NCI-H460 (cell line): ENCODE results near the gene ERRFI1. TPM values are rescaled to one million over a fixed set of nuclear protein-coding genes. Genes with fewer than 3 reads are reported as not detected.

Experiments
- DNase-seq: peaks from one replicate; pipeline ENCODE4 v3.0.0-alpha.2; 2016; ENCODE audit warnings: low read depth; ENCODE audit errors: extremely low read depth
- total RNA-seq: library from RNA; depleted of rRNA; stranded (reverse); fragments of >200 nt; shearing (Covaris generic); gene quantifications from 2 replicates; pipeline ENCODE4 v1.2.3, GENCODE V29; 2014

Gene ERRFI1
- total RNA-seq, 1 experiment from 2014 or later, result 105 TPM

DNA sequence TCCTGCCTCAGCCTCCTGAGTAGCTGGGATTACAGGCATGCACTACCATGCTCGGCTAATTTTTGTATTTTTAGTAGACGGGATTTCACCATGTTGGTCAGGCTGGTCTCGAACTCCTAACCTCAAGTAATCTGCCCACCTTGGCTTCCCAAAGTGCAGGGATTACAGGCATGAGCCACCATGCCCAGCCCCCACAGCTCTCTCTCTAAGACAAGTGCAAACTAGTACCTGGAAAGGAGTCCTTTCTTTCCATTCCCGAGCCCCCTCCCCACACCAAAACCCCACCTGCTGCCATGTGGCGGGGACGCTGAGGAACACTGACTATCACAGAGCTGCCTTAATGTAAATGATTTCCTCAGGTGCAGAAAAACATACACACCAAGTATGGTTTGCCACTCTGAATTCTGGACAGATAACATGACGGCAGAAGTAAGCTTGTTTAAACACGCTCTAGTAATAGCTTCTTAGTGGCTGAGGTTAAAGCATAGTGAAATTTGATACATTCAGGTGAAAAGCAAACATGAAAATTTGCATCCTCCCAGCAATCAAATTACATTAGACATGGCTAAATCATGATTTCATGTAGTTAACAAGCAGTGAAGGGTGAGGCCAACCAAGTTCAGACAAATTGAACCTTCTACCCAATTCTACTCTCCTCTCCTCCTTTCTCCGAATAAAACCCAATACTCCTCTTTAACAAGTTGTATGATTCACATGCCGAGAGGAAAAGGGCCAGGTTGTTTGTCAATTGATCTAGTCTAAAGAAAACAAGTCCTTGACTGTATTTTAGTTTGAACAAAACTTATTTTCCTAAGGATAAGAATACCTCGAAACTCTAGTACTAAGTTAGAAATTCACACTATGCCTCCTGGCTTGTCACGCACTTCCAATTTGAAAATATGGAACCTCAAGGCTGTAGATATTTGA lies 19.8 kb downstream of the ERRFI1 start:
- no peak for DNase-seq

- peak; percentile 94 for DNase-seq
Measured at GRCh38 chr1:8004803-8005573, 21.1 kb downstream of the ERRFI1 start.

DNA sequence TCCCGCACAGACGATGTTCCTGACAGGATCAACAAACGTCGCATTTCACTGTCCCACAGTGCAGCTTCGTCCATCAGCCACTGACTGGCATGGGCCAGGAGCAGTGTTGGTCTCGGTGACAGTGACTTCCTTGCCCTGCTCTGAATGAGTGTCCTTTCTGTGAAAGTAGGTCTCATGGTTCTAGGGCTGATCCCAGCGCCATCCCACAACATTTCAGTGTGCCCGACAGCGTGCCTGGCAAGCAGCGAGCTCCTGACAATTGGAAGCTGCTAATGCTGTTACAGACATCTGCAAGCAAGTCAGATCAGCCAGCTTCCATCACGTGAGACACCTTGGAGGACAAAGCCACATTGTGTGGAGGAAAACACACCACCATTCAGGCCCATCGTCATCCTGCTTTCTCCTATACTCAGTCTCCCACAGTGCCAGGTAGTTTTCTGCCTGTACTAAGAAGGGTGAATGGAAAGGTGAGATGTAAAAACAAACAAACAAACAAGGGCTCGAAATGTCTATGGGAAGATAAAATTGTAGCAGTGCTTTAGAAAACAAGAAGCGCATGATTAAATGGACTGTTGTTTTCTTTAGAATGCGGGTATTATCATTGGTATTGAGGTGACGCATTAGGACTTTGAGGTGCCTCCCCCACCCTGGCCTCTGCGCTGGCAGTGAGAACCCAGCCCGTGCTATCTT lies 21.9 kb downstream of the ERRFI1 start:
- DNase-seq, result no peak

- DNase-seq, result no peak
Measured at GRCh38 chr1:8003438-8004112, 22.5 kb downstream of the ERRFI1 start.

GRCh38 chr1:8002921-8003320 lies 23.2 kb downstream of the ERRFI1 start:
- DNase-seq, result no peak

DNA sequence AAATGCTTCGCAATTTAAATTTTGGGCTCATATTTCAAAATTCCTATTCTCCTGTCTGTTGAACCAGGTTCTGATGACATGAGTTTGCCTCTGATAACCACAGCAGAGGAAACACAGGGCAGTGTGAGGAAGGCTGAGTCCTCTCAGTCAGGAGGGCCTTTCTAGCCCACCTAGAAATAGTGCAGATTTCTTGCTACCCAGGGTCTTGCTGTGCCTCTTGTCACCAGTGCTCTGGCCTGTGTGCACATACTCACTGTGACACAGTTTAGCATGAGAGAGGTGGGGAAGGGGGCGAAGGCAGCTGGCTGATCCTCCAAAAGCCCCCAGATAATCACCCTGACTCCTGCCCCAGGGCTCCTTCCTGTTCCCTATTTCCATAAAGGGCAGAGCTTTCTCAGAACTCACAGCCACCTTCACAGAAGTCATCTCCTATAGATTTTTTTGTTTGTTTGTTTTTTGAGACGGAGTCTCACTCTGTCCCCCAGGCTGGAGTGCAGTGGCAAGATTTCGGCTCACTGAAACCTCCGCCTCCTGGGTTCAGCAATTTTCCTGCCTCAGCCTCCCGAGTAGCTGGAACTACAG lies 23.7 kb downstream of the ERRFI1 start:
- no peak for DNase-seq

GRCh38 chr1:7995437-7995836 lies 30.7 kb downstream of the ERRFI1 start:
- no peak for DNase-seq

DNA sequence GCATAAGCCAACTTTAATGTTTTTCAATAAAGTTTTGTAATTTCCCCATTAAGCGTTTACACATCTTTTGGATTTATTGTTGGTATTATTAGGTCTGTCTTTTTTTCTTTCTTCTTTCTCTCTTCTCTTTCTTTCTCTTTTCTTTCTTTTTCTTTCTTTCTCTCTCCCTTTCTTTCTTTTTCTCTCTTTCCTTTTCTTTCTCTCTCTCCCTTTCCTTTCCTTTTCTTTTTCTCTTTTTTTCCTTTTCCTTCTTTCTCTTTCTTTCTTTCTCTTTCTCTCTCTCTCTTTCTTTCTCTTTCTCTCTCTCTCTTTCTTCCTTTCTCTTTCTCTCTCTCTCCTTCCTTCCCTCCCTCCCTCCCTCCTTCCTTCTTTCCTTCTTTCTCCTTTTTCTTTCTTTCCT lies 31.3 kb downstream of the ERRFI1 start:
- no peak for DNase-seq

- no peak for DNase-seq
Measured at GRCh38 chr1:7993593-7994479, 32.3 kb downstream of the ERRFI1 start.

DNA sequence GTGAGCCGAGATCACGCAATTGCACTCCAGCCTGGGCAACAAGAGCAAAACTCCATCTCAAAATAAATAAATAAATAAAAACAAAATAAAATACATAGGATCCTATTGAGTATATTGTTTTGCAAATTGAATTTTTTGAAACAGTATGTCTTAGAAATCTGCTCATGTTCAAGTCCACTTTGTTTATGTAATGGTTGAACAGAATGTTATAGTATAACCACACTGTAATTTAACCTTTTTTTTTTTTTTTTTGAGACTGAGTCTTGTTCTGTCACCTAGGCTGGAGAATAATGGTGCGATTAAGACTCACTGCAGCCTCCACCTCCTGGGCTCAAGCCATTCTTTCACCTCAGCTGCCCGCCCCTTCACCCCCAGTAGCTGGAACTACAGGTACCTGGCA lies 33.2 kb downstream of the ERRFI1 start:
- DNase-seq, result no peak

DNA sequence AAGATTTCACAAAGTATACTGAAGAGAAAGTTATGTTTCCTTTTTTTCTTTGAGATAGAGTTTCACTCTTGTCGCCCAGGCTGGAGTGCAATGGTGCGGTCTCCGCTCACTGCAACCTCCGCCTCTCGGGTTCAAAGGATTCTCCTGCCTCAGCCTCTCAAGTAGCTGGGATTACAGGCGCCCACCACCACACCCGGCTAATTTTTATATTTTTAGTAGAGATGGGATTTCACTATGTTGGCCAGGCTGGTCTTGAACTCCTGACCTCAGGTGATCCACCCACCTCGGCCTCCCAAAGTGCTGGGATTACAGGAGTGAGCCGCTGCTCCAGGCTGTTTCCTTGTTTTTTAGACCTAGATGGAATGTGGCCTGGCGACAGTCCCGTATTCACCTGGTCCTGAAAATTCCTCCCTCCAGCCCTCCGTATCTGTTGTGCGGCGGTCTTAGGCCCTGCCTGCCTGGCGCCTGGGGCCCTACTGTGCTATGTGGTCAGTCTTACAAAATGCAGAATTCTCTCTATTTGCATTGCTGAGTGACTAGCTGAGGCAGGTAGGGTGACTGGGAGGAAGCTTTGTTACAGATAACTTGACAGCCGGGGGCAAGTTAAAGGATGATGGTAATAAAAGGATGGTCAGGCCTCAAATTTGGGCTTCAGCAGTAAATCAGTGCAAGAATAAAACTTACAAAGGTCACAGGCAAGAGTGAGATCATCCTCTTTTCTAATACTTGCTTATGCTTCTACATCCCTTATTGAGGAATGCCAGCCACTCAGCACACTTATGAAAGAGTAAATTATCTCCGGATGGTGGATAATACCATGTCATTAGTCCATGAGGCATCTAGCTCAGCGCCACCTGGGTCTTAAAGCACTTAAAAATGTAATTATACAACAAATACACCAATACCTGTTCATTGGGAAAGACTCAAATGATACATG lies 34.3 kb downstream of the ERRFI1 start:
- DNase-seq, result no peak

- no peak for DNase-seq
Measured at GRCh38 chr1:7989762-7990428, 36.2 kb downstream of the ERRFI1 start.

- DNase-seq, result no peak
Measured at GRCh38 chr1:7988576-7988975, 37.5 kb downstream of the ERRFI1 start.

GRCh38 chr1:7987528-7987927 lies 38.6 kb downstream of the ERRFI1 start:
- no peak for DNase-seq

- no peak for DNase-seq
Measured at GRCh38 chr1:7985851-7986612, 40.1 kb downstream of the ERRFI1 start.

- DNase-seq, result no peak
Measured at GRCh38 chr1:7984811-7985210, 41.3 kb downstream of the ERRFI1 start.
